ENCODE measurements around the gene CHCHD6.

- TF ChIP-seq CTCF (IDR thresholded peaks at IDR 0.05; ENCODE audit: low read depth, low read length, missing input control) (no peak), GABPA (IDR thresholded peaks at IDR 0.05 in 1 of 2, conservative IDR thresholded peaks at IDR 0.05 in 1 of 2) (no peak), HNF4G (IDR thresholded peaks at IDR 0.05) (no peak), ZBTB33 (IDR thresholded peaks at IDR 0.05) (no peak), FOXA1 (IDR thresholded peaks at IDR 0.05) (no peak), YY1 (IDR thresholded peaks at IDR 0.05) (no peak), JUND (IDR thresholded peaks at IDR 0.05) (no peak), HNF4A (conservative IDR thresholded peaks at IDR 0.05) (no peak), RAD21 (IDR thresholded peaks at IDR 0.05) (no peak)
- TF ChIP-seq, protein P1, sequence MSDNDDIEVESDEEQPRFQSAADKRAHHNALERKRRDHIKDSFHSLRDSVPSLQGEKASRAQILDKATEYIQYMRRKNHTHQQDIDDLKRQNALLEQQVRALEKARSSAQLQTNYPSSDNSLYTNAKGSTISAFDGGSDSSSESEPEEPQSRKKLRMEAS (IDR thresholded peaks at IDR 0.05): no peak
- TF ChIP-seq, protein P2, sequence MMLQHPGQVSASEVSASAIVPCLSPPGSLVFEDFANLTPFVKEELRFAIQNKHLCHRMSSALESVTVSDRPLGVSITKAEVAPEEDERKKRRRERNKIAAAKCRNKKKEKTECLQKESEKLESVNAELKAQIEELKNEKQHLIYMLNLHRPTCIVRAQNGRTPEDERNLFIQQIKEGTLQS (IDR thresholded peaks at IDR 0.05): no peak
- TF ChIP-seq, protein P3, sequence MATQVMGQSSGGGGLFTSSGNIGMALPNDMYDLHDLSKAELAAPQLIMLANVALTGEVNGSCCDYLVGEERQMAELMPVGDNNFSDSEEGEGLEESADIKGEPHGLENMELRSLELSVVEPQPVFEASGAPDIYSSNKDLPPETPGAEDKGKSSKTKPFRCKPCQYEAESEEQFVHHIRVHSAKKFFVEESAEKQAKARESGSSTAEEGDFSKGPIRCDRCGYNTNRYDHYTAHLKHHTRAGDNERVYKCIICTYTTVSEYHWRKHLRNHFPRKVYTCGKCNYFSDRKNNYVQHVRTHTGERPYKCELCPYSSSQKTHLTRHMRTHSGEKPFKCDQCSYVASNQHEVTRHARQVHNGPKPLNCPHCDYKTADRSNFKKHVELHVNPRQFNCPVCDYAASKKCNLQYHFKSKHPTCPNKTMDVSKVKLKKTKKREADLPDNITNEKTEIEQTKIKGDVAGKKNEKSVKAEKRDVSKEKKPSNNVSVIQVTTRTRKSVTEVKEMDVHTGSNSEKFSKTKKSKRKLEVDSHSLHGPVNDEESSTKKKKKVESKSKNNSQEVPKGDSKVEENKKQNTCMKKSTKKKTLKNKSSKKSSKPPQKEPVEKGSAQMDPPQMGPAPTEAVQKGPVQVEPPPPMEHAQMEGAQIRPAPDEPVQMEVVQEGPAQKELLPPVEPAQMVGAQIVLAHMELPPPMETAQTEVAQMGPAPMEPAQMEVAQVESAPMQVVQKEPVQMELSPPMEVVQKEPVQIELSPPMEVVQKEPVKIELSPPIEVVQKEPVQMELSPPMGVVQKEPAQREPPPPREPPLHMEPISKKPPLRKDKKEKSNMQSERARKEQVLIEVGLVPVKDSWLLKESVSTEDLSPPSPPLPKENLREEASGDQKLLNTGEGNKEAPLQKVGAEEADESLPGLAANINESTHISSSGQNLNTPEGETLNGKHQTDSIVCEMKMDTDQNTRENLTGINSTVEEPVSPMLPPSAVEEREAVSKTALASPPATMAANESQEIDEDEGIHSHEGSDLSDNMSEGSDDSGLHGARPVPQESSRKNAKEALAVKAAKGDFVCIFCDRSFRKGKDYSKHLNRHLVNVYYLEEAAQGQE (IDR thresholded peaks at IDR 0.05): no peak
These were observed 189.6 kb downstream of the CHCHD6 start for GRCh38 chr3:126893651-126894050.

Data from liver (tissue), 3 donors.